Keratinocyte (primary cell): ENCODE data around the gene FAM32A.

Source experiments
- CTCF ChIP-seq, 3 experiments: IDR thresholded peaks in 1 of 3; conservative IDR thresholded peaks in 1 of 3; optimal IDR thresholded peaks in 1 of 3; 2 replicates in 2 of 3; 3 replicates in 1 of 3; pipeline versions ENCODE3 to v1.5.1; 2011; ENCODE audit warnings: low read length in 3 of 3, mild to moderate bottlenecking in 3 of 3, moderate library complexity in 2 of 3, control low read depth in 1 of 3, inconsistent platforms in 1 of 3; ENCODE audit not compliant: insufficient read depth in 2 of 3; ENCODE audit errors: extremely low read depth in 1 of 3
- EZH2 ChIP-seq: IDR thresholded peaks from one replicate; pipeline ENCODE4 v1.6.1; 2012; ENCODE audit warnings: inconsistent platforms, mild to moderate bottlenecking, low read length, moderate library complexity

GRCh38 chr19:16199275-16199932 lies 14.2 kb downstream of the FAM32A start:
- TF ChIP-seq CTCF (optimal IDR thresholded peaks at IDR 0.05 in 1 of 3, IDR thresholded peaks at IDR 0.05 in 1 of 3, conservative IDR thresholded peaks at IDR 0.05 in 1 of 3; ENCODE audit: extremely low read depth in 1 of 3, insufficient read depth in 2 of 3, low read length in 3 of 3), result no peak
- TF ChIP-seq EZH2, result no peak
